GDM1 (cell line): ENCODE data around the gene NBPF1.
"Not testable (repeated sequence)": the region's sequence is repeated elsewhere in the genome, so short reads cannot be mapped to it uniquely, and the experiment has no call there.

Source experiments
- DNase-seq: peaks from one replicate; lab custom pipeline; 2025; lab: John Stamatoyannopoulos, UW

The NBPF1 gene

DNA sequence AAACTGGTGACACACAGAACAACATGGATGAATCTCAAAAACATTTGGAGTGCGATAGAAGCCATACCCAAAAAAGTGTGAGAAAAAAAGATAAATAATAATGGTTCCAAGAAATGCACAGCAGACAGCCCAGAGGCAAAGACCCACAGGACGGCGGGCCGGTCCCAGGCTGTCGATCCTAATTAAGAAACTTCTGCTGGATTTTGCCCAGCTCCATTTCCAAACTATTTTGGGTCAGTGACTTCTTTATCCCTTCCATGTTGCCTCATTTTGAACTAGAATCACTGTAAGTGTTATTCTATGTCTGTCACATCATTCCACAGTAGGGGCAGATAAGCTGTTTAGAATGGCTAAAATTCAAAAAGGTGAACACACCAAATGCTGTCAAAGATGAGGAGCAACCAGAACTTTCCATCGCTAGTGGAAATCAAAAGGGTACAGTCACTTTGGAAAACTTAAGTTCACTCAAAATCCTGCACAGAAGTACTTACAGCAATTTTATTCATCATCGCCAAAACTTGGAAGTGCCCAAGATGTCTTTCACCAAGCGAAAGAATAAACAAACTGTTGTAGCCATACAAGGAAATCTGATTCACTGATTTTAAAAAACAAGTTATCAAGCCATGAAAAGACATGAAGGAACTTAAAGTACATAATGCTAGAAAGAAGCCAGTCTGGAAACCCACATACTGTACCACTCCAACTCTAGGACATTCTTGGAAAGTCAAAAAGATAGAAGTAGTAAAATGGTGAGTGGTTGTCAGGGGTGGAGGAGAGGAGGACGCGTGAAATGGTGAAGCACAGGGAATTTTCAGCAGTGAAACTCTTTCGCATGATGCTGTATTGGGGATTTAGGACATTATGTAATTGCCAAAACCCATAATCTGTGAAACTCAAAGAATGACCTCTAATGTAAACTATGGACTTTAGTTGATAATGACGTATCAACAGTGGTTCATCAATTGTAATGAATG is 7.5 kb downstream of the NBPF1 start:
- DNase-seq = no peak

DNA sequence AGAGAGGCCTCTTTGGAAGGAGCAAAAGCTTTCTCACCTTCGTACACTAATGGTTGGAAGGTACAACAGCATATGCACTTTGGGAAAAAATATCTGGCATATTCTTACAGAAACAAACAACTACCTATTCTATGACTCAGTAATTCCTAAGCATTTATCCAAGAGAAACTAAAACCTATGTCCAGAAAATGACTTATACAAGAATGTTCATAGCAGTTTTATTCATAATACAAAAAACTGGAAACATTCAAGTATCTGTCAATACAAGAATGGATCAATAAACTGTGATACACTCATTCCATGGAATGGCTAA is 8.2 kb downstream of the NBPF1 start:
- no peak for DNase-seq

DNA sequence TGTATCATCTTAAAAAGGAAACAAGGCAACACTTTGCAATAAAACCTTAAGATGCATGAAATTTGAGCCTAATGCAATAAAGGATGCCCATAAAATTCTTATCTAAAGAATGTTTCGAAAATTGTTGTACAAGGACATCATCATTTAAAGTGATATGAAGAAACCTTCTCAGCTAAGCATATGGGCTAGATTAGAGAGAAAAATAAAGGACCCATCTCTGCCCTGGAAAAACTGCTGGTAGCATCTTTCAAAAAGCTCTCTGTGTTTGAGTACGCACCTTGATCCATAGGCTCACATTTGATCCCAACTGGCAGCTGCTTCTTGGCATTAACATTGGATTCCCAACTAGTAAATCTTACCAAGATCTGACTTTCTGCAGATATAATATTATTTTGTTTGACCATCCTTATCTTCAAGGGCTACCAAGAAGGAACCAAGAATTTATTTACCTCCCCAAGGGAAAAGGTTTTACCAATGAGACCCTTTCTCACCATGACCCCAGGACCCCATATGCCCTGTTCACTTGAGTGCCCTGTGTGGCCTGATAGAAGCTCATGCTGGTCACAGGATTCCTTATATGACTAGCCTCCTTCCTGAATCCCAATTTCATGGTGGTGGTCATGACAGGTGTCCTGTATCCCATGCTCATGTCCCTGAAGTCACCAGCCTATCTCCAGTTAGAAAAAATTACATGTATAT is 8.7 kb downstream of the NBPF1 start:
- not testable (repeated sequence) for DNase-seq

DNA sequence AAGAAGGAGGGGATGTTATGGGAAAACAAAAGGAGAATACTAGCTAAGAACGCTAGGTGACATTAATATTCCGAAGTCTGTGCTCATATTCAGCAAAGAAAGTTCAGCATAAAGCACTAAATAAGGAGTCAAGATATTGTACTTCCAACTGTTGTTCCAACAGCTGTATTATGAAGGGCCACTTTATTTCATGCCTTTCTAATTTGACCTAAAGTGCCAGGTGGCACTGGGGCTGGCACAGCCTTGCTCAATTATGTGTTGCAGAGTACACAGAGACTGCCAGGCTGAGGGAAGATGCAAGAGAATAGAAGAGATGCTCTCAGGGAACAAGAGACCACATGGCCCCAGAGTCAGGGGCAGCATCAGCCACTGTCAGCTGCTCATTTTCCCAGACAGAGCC is 9.7 kb downstream of the NBPF1 start:
- not testable (repeated sequence) for DNase-seq

DNA sequence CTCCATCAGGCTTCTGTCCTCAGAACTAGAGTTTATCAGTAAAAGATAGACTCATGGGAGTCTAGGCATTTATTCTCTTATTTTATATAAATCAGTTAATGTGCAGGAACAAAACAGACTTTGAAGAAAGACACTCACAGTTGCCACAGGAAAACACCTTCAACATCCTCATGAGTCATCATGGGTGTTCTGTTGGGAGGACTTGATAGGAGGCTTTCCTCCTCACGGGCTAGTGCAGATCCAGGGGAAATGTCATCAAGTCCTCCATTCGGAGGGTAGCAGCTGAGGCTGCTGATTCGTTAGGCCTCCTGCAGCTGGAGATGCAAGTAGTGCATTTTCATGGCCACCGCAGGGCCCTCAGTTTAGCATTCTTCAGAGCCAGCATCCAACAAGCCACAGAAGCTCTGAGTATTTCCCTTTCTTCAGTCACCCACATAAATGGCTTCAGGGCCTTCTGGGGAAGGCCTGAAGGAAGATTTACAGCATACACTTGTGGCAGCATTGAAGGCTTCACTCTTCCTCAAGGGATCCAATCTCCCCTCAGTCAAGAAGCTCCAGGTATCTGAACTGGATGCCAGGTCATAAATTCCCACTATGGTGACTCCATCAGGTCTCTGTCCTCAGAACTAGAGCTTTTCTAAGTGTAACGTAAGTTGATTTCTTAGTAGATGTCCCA is 10.9 kb downstream of the NBPF1 start:
- not testable (repeated sequence) for DNase-seq

DNA sequence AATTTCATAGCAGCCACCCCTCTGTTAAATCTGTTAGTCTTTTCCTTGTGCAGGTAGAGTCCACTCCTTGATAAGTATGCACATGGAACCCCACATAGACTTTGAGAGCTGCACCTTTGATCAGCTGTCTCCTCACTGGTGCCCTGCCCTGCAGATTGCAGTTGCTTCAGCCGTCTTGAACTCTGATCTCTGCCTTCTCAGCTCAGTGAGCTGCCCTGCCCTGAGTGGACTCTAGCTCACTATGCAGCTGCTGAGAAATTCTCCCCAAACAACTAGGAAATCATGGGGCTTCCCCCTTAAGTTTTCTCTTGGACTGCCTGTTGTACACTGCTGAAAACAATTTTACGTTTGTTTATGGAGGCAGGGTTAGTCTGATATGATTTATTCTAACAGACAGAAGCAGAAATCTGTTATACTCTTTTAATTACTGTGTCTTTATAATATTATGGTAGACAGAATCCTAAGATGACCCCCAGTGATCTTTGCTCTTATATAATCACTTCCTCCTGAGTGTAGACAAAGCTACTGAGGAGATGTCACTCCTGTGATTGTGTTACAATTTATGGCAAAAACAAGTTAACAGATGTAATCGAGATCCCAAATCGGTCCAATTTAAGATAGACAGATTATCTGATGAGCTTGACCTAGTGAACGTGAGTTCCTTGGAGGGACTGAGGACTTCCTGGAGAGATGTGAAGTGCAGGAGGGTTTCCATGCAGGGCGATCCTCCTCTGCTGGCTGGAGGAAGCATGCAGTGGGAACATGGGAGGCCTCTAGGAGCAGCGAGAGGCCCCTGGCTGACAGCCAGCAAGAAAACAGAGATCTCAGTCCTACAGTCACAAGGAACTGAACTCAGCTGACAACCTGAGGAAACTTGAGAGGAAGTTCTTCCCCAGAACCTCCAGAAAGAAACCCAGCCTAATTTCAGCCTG is 12.2 kb downstream of the NBPF1 start:
- not testable (repeated sequence) for DNase-seq

DNA sequence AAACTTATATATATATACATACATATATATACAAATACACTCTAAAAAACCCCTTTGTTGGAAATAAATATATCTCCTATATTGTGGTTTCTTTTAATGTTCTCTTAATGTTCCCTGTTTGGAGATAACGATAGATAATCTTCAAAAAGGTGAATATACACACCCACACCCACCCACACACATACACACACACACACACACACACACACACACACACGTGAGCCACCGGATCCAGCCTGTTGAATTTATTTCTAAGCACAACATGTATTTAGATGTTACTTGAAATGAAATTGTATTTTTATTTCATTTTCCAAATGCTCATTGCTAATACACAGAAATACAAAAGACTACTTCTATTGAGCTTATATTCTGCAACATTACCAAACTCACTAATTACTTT is 14.0 kb downstream of the NBPF1 start:
- DNase-seq = not testable (repeated sequence)

DNA sequence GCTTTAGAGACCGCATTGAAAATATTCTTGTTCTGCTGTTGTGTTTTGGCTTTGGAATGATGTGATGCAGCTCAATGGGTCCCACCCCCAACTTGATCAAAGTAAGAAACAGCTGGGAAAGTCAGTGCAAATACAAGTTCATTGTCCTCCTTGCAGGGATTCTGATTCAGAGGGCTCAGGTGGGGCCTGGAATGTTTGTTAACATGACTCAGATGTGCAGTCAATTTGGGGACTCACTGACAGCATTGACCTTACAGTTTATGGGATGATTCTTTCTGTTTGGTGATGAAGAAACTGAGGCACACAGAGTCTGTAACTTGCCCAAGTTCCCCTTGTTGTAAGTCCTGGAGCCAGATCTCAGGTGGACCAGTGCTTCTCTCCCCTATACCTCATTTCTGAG is 18.1 kb downstream of the NBPF1 start:
- DNase-seq = not testable (repeated sequence)

DNA sequence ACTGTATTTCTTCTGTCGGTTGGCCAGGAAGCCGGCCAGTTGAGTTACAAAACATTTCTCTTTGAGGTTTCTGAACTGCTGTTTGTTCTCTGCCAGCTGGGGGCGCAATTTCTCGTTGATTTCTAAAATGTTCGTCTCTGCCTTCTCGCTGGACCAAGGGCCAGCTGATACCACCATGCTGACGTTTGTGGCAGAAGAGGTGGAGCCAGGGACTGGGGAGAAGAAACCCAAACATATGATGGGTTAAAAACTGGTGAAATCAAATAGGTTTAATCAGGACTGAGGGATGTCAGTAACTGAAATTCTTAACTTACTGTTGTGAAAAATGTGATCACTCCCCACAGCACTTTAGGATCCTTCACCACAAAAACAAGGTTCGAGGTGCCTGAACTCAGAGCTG is 21.5 kb downstream of the NBPF1 start:
- not testable (repeated sequence) for DNase-seq

DNA sequence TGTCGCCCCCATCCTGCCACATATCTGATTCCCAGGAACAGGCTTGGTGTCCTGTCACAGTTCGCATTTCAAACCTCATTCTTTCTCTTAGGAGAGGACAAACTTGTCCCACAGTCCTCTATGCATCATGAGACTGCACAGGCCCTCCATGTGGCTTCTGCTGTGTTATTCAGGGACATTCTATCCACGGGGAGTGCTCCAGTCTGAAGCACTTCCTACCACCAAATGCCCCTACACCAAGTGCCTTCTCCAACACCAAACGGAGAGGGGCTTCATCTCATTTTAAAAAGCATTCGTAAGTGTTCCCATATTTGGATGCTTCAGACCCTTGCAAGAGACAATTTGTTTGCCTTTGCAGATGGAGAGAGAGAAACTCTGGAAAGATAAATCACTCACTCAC is 25.3 kb downstream of the NBPF1 start:
- not testable (repeated sequence) for DNase-seq

DNA sequence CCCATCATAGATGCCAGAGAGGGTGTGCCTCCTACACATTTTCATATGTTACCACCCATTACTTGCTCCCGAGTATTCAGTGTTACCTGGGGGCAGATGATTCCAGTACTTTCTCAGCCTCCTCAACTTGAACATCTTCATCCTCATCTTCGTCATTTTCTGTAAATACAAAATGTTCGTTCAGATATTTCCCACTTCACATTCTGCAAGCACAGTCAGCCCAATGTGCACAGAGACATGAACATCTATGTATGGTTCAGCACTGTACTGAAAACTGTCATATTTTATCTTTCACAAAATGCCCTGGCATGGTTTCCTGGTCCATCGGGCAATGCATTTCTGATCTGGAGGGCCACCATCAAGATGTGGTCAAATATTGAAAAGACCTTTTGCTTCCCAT is 25.7 kb downstream of the NBPF1 start:
- not testable (repeated sequence) for DNase-seq

DNA sequence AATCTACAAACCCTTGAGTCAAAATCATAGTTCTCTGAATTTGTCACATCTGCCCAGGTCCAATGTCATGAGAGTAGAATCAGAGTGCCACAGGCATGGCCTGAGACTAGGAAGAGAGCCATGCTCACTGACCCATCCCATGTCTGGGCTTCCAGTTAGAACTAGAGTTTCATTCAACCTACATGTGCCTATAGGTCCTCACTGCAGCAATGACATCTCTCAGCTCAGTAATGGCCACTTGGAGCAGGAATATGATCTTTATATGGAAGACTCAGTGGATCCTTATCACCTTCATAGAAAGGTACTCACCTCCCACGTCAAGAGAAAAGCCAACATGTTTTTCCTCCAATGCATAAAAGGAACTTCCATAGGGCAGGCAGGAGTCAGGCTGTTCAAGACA is 48.0 kb downstream of the NBPF1 start:
- DNase-seq = not testable (repeated sequence)

DNA sequence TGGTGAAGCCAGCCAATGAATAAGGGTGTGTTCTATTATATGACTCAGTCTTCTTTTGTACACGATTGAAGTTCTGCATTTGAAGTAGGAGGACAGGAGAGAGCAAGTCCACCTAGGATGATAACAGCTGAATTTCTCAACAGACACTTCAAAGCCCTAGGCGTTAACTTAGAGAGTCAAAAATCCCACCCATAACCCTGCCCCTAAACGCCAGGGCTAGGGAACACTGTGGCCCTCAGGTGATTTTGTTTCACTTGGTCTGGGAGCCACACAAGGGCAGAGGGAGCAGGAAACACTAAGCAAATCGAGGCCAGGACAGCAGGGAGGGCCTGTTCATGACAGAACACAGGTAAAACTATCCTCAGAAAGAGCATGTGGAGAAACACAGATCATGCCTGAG is 52.3 kb downstream of the NBPF1 start:
- DNase-seq = not testable (repeated sequence)

DNA sequence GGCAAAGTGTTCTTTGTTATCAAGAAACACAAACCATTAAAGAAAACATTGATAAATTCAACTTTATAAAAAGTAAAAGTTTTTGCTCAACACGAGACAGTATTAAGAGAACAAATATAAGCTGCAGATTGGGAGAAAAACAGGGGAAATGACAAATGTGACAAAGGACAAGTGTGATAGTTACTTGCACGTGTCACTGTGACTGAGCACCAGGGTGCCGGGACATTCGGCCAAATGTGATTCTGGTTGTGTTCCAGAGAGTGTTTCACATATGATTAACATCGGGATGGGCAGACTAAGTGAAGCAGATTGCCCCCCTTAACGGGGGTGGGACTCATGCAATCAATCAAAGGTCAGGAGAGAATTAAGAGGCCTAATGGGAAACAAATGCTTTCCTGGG is 52.9 kb downstream of the NBPF1 start:
- not testable (repeated sequence) for DNase-seq

DNA sequence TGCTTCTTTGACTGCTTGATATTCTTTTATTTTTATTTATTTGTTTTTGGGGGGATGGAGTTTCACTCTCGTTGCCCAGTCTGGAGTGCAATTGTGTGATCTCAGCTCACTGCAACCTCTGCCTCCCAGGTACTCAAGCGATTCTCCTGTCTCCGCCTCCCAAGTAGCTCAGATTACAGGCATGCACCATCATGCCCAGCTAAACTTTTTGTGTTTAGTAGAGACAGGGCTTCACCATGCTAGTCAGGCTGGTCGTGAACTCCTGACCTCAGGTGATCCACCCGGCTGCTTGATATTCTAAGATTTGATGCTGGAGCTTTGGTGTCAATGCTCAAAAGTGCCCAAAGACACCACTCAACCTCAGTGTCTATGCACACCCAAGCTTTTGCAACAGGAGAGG is 53.7 kb downstream of the NBPF1 start:
- not testable (repeated sequence) for DNase-seq

DNA sequence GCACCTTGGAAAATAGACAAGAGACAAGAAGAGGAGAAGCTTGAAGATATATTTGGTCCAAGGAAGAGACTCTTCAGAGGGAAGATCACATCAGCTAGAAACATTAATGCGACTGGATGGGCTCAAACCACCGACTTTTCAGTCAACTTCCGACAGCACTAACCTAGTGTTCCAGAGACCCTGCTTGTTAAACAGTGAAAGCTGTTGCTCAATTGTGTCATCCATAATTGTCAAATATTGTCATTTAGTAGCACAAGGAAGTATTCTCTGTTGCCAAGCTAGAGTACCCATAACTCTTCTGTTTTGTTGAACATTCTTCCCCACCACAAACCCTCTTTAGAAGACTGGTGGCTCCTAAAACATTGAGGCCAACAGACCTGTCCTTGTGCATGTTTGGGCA is 56.3 kb downstream of the NBPF1 start:
- not testable (repeated sequence) for DNase-seq

DNA sequence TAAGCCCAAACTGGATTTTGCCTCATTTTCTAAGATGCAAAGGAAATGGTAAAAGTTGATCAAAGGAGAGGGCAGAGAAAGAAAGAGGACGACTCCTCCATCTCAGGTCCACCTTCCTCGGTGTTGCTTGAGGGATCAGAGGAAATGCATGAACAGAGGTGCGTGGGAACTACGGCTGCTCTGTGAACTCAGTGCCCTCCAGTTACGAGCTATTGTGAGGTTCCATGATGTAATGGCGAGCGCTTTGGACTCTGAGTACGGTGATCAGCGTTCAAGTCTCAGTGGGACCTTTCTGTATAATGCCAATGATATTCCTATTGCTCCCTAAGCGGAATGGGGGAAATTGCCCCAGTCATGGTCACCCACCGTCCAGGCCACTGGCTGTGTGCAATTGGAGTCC is 60.1 kb downstream of the NBPF1 start:
- not testable (repeated sequence) for DNase-seq

DNA sequence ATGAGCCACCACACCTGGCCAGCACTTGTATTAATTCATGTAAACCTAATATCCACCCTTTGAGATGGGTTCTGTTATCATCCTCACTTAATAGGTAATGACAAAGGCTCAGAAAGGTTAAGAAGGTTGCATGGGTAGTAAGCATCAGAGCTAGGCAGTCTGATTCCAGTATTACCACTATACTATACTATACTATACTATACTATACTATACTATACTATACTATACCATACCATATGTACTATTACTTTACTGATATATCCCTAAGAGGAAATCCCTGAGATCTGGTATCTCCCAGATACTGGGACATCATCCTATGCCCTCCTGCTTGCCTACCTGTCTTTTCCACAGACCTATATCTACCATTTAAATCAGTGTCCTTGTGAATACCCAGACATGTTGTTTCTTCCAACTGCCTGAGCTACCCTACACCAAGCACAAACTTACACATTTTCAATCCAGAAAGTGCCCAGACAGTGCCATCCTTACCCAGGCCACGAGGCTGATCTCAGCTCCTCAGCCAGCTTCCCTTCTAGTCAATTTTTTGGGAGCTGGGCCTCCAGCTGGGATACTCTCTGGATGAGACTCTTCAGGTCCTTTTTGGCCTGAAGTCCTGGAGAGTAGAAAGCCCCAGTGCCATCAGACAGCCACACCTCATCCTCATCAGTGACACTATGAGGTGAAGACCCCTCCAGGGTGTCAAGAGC is 63.0 kb downstream of the NBPF1 start:
- DNase-seq = not testable (repeated sequence)

DNA sequence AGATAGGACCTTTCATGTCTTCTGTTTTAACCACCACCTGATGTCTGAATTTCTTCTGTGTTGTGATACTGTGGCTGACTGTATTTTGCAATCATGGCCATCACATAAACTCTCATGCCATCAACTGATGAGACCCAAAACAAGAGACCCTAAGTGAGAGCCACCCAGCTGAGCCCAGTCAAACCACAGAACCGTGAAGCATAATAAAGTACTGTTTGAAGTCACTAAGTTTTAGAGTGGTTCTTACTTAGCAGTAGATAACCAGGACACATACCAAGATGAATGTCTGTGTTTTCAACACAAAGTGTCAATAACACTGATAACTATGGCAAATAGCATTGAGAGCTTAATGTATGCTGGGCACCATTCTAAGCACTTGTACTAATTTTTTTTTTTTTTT is 63.8 kb downstream of the NBPF1 start:
- not testable (repeated sequence) for DNase-seq

DNA sequence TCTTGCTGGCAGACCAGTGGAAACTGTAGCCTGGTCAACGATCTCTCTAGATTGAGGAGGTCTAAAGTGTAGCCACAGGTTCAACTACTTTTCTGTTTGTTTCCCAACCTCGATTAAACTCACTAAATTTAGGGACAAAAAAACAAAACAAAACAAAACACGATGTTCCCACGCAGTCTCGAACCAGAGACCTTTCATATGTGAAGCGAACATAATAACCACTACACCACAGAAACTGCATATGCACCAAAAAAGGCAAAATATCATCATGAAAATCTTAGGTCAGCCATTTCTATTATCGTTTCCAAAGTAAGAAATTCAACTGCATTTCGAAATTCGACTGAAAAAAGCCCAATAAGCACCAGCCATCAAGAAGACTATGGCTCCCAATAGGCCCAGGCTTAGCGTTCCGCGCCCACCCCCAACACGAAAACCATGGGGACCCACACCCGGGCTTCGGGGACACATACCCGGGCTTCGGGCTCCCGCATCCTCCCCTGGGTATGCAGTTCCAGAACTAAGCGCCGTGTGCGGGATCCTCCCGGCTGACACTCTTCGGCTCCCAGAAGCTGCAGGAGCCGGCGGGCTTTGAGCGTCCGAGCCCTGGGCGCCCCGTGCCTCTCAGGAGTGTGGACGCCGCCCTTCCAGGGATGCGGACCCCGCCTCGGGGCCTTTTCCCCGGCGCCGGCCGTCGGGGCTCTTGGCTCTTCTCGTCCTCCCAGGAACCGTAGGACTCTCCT is 65.7 kb downstream of the NBPF1 start:
- DNase-seq = not testable (repeated sequence)
